HEK293T (cell line): Measurements from ENCODE around the gene SGSH.

ENCODE experiments used
- BHLHE40 ChIP-seq: fragments of 450-650 bp; IDR thresholded peaks from 2 replicates; pipeline ENCODE4 v1.6.1; 2016; ENCODE audit warnings: mild to moderate bottlenecking, moderate library complexity, borderline replicate concordance
- CTBP1 ChIP-seq: fragments of 450-650 bp; IDR thresholded peaks from 2 replicates; pipeline ENCODE4 v1.6.1; 2016; ENCODE audit warnings: borderline replicate concordance
- ELF4 ChIP-seq: fragments of 450-650 bp; IDR thresholded peaks from 2 replicates; pipeline ENCODE4 v1.6.1; 2017; ENCODE audit warnings: antibody characterized with exemption
- FOXA1 ChIP-seq: fragments of 450-650 bp; IDR thresholded peaks from 2 replicates; pipeline ENCODE4 v1.6.1; 2016; ENCODE audit warnings: mild to moderate bottlenecking
- FOXK2 ChIP-seq: fragments of 450-650 bp; IDR thresholded peaks from 2 replicates; pipeline ENCODE4 v1.6.1; 2016; ENCODE audit warnings: mild to moderate bottlenecking
- FOXM1 ChIP-seq: fragments of 450-650 bp; IDR thresholded peaks from 2 replicates; pipeline ENCODE4 v1.6.1; 2017; ENCODE audit warnings: mild to moderate bottlenecking, borderline replicate concordance
- L3MBTL2 ChIP-seq: fragments of 450-650 bp; conservative IDR thresholded peaks from 2 replicates; pipeline ENCODE4 v1.6.1; 2016; ENCODE audit warnings: mild to moderate bottlenecking
- NFRKB ChIP-seq: fragments of 450-650 bp; IDR thresholded peaks from 2 replicates; pipeline ENCODE4 v1.6.1; 2016; ENCODE audit warnings: mild to moderate bottlenecking, moderate library complexity
- ZNF384 ChIP-seq: fragments of 450-650 bp; IDR thresholded peaks from 2 replicates; pipeline ENCODE4 v1.6.1; 2016
- TF ChIP-seq, protein P1 (sequence below): fragments of 450-650 bp; IDR thresholded peaks from 2 replicates; pipeline ENCODE4 v1.6.1; 2016

GRCh38 chr17:80220736-80221215 lies 643 bp upstream of the SGSH start:
- TF ChIP-seq L3MBTL2 (no peak), CTBP1 (no peak), FOXM1 (no peak), FOXK2 (no peak), BHLHE40 (no peak), FOXA1 (no peak), ZNF384 (no peak), NFRKB (no peak), ELF4 (no peak)
- TF ChIP-seq, protein P1, sequence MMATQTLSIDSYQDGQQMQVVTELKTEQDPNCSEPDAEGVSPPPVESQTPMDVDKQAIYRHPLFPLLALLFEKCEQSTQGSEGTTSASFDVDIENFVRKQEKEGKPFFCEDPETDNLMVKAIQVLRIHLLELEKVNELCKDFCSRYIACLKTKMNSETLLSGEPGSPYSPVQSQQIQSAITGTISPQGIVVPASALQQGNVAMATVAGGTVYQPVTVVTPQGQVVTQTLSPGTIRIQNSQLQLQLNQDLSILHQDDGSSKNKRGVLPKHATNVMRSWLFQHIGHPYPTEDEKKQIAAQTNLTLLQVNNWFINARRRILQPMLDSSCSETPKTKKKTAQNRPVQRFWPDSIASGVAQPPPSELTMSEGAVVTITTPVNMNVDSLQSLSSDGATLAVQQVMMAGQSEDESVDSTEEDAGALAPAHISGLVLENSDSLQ = no peak
